Stimulated activated CD8-positive, alpha-beta memory T cell treated with anti-CD3 and anti-CD28 coated beads, Interleukin-7, amount 100 ng/mL, for 4 hours (primary cell): ENCODE measurements around the gene CABLES2.

Source experiments
- DNase-seq, 2 donors: peaks; one replicate each; pipeline ENCODE4 v3.0.0-alpha.2; 2020; ENCODE audit warnings: low read depth in 2 of 2

CABLES2 gene

DNA sequence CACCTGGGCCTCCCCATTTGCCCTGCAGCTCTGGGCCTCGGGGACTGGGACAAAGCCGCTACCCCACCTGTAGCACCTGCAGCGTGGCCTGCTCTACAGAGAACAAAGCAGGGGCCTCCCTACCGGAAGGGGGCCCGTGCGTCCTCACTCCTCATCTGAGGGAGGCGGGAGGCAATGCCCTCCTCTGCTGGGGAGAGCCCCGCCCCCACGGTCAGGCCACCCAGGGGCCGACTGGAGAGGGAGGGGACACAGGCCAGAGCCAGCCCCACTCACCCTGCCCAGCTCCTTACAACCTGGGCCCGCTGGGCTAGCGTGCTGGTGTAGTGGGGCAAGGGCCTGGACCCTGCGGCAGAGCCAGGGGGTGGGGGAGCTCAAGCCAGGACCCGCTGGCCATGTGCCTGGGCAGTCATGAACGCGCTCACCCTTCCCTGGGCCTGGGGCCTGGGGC lies 48.0 kb downstream of the CABLES2 start:
- no peak for DNase-seq

DNA sequence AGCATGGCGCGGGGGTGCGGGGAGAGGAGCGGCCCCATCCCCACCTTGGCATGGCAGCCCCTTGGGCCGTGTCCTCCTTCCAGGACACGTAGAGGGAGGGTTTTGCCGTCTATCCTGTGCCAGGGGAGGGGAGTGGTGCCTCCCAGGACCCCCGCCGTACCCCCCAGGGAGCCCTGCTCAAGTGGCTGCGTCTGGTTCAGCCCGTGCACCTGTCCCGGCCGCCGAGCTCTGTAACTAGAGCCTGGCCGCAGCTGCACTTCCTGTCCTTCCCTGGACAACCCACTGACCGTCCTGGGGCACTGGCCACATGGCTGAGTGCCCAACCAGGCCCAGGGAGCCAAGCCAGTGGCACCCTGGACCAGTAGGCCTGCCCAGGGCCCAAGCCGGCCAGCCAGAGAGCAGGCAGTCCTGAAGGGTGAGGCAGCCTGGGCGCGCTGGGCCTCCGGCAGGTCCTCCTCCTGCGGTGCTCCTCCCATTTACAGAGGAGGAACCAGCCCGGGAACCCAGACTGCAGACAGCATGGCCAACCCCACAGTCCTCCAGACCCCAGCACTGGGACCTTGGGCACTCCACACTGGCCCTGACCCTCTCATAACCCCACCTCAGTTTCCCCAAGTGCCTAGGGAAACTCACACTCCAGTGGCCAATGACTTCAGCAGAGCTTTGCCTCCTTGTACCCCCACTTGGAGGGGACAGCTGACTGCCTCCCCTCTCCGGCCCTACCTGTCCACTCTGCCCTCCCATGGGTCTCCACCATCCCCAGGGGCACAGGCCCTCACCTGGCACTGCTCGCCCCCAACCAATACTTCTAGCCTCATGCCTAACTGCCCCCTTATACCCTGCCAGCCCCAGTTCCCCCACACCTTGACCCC lies 48.7 kb downstream of the CABLES2 start:
- no peak for DNase-seq

DNA sequence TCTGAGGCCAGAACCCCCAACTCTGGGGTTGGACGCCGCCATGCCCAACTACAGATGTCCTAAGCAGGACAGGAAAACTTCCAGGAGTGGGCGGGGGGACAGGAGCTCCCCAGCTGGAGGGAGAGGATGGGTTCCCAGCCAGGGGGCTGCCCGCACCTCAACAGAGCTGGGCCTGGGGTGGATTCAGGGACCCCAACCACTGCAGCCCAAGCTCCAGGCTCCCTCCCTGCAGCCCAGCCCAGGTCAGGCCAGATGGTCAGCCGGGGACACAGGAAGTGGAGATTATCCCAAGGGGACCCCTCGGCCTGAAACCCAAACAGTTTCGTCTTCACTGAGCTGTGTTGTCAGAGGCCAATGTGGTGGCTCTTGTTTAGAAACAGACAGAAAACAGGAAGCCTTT lies 49.4 kb downstream of the CABLES2 start:
- DNase-seq = no peak

DNA sequence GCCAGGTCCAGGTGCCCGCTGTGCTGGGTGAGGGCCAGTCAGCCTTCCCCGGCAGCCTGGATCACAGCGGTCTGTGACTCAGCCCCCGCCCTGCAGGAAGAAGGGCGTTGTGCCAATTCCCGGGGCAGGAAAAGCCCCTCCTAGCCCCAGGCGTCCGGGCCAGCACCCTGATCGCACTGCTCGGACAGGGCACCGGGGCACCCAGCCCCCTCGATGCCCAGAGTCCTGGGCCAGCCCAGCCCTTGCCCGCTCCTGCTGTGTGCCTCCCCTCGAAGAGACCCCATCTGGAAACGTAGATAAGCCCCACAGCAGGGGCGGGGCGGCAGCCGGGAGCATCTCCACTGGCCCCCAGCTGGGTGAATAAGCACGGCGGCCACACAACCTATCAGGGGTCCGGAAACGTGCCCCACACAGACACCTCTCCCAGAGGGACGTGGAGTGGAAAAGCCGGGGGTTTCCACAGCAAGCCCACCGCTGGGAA lies 49.9 kb downstream of the CABLES2 start:
- DNase-seq = no peak

DNA sequence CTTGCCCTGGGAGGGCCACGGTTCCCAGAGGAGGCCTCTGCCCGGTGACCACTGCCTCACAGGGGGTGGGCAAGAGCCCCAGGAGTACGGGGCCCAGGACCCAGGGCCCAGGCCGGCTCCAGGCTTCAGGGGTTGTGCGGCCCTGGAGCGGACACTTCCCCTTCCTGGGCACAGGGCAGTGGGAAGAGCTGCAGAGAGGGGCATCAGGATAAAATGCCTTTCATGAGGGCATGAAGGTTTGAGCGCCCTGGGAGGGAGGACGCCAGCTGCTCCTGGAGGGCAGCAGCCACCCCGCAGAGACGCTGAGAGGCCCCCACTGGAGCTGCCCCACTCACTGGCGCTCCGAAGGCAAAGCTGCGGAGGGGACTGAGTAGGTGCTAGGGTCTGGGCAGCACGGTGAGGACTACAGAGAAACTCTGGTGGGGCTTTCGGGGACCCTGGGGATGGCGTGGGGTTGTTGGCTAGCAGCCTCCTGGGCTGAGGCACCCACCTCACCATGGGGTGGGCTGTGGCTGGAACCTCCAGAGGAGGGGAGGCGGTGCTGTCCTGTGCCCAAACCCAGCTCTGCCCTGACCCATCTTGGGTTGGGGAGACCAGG lies 50.4 kb downstream of the CABLES2 start:
- no peak for DNase-seq

DNA sequence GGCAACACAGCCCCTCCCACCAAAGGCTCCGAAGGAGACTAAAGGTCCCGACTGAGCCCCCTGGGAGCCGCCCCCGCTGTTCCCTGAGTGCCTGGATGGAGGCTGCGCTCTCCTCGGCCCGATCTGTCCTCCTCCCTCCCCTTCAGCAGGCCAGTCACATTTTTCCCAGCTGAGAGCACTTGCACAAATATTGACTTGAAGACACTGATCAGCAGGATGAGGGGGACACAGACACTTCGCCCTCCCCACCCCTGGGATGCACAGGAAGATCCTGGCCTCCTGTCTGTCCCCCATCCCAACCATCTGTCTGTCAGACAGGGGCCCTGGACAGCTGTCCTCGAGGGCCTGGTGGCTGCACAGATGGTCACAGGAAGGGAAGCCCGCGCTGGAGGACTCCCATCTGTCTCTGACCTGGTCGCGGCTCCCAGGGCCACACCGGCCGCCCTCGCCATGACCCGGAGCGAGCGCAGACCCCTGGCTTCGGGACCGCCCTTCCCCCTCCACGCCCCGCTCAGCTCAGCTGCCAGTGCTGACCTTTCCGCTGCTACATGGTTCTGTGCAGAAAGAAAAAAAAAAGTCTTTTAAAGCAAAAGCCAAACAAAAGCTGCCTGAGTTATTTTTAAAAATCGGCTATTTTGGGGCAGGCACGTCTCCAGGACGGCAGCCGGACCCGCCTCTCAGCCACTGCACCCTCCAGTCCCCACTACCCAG lies 51.1 kb downstream of the CABLES2 start:
- no peak for DNase-seq

DNA sequence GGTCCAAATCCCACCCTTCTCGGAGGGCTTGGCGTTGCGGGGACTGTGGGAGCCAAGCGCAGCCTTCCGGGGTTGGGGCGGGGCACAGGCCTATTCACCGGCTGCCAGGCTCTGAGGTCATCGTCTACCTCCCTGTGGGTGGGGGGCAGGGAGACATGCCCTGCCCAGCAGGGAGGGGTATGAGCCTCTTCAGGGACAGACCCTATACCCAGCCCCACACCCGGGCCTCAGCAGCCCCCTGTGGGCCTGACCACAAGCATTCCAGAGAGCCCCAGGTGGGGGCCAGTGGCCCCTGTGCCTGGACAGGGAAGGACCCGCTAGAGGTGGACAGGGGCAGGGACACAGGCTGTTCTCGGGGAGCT lies 51.6 kb downstream of the CABLES2 start:
- no peak for DNase-seq

DNA sequence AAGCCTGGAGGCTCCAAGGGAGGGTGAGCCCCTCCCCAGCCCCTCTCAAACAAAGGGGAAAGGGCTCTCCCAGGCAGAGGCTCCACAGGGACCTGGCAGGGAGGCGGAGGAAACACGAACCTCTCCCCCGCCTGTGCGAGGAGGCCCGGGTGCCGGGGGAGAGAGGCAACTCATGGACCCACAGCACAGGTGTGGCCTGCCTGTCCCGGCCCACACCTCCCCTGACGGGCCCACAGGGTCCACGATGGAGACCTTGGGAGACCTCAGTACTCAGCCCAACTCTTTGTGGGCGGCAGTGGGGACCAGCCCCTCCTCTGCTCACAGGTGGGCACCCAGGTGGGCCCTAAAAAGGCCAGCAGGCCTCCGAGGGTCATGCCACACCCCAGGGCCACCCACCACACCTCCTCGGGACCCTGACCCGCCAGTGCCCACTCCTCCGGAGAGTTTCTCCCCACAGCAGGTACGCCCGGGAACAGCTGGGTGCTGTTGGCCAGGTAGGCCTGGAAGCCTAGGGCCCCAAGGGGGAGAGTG lies 52.2 kb downstream of the CABLES2 start:
- no peak for DNase-seq

DNA sequence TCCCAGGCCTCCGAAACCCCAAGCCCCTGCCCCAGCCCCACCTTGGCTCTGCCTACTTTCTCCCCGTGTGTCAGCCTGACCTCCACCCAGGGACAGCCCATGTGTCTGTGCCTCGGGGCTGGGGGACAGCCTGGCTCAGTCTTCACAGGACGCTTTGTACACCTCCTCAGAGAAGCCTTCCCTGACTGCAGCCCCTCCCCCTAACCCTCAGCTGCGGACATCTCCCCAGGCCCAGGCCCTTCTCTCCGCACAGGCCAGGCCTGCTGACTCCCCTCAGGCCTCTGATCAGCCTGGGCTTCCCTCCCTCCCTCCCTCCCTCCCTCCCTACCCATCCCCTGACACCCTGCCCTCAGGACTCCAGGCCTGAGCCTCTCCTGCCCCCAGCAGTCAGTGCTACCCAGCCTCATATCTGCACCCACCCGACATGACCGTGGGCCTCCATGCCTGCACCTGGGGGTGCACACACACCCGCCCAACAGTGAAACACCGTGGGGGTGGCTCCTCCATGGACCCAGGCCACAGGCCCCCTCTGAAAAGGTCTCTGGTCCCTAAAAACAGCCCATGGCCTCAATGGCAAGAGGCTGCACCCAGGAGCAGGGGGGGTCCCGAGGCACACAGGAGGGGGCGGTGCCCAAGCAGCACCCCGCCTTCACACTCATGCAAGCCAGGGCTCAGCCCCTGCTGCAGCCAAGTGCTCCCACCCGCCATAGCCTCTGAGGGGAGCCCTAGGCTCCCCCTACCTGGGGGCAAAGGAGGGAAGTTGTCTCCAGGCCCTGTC lies 52.9 kb downstream of the CABLES2 start:
- no peak for DNase-seq

DNA sequence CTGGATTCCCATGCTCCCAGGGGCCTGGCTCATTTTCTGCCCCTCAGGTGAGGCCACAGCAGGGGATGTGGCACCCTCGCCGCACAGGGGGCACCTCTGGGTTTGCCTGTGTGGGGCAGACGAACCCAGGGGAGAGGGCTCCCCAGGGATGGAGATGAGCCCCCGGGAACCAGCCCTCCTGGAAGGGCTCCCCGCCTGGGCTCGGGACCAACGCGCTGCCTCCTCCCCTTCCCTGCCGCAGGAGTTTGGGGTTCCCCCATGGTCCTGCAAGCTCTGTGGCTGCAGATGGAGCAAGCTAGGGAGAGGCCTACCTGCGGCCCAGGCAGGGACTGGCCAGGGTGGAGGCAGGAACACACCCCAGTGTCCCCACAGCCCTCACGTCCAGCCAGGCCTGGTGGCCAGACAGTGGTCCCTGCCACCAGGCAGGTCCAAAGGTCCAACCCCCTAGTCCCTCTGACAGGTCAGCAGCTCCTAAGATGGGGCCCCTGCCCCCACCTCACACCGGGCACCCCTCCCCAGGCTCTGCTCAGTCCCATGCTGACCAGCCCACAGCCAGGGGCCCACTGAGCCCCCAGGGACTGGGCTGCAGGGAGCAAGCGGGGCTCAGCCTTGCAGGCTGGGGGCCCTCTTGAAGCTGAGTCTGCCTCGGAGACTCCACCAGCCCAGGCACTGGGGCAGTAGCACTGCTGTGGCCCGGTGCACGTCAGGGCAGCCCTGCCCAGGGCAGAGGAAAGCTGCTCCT lies 53.6 kb downstream of the CABLES2 start:
- DNase-seq = no peak

DNA sequence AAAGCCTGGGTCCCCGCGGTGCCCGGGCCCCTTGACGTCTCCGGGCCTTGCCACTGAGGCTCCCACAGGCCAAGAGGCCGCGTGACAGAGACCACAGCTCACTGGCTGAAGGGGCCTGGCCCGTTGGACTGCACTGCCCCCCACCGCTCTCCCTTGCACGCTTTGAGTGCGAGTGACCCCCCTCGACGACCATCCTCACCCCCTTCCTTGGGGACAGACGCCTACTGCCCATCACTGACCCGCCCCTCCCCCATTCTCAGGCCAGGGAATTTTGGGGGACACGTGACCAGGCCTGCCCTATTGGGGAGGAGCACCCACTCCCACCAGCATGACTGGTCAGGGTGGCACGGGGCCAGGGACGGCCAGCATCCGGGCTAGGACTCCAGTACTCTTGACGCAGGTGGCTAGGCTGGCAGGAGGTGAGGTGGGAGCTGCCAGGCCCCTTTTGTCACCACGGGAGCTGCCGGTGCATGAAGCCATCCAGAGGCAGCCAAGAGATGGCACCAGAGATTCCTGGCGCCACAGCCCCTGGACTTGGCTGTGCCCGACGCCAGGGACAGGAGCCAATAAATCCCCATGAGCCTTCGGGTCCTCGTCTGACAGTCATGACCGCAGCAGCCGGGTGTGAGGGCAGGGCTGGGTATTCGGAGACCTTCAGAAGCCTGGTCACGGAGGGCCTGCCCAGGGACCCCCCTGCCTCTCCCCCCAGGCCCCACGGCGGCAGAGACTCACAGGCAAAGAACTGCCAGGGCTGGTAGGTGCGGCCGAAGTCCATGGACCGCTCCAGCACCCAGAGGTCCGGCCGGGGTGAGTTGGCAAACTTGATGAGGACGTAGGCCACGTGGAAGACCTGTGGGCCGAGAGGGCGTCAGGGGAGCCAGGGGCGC lies 54.4 kb downstream of the CABLES2 start:
- DNase-seq = no peak

DNA sequence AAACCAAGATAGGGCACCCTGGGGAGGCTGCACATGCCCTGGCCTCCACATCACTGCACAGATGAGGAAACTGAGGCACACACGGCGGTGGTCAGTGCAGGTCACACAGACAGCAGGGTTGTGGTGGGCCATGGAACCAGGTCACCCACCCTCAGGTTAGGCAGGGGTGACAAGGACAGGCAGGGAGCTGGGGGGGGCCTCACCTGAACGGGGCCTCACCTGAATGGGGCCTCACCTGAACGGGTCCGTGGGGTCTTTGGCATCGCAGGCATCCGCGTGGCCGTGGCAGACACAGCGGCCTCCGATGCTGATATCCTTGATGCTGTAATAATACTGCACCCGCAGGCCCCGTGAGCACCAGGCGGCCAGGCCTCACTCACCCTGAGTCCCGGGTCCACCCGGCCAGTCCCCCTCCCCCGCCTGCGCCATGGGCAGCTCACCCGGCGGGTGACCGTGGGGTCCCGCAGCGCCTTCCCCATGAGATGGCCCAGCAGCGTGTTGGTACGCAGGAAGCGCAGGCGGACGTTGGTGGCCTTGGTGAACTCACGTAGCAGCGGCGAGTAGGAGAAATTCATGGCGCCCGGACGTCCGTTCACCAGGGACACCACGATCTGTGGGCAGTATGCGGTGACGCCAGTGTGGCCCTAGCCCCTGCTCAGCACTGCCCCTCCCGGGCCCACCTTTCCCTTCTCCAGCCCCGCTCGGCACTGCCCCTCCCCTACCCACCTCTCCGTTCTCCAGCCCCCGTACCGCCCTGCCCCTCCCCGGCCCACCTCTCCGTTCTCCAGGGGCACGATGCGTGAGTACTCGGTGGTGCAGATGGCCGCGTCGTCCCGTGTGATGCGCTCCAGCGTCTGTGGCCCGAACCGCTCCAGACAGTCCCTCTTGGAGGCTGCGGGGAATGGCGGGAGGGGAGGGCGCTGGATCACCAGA lies 55.4 kb downstream of the CABLES2 start:
- no peak for DNase-seq

DNA sequence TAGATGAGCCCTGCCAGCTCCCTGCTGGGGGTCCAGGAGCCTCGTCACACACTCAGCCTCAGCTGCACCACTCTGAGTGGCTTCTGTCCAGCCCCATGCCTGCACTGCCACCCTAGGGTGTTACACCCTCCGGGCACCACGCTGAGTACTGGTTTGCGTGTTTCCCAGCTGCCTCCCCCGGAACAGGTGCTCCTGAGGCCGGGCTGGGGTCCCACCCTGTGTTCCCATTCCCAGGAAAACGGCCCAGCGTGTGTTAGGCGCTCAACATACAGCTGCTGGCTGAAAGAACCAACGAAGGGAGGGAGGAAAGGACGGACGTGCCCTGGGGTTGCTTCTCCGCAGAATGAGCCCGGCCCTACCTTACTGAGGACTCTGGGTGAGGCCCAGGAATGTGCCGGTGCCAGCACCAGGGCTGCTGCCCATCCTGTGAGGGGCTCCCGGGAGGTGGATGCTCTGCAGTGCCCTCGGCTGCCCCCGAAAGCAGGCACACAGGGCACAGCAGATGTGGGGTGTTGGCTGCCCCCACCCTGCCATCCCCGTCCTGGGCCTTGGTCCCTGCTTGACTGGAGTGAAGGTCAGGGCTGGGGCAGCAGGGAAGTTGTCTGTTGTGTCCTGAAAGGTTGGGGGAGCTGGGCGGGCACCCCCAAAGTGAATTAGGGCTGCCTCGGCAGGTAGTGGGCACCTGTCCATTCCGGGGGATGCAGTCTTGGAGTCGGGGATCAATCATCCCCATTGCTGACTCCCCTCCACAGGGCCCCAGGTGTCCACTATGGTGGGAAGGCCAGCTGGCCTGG lies 56.3 kb downstream of the CABLES2 start:
- no peak for DNase-seq

DNA sequence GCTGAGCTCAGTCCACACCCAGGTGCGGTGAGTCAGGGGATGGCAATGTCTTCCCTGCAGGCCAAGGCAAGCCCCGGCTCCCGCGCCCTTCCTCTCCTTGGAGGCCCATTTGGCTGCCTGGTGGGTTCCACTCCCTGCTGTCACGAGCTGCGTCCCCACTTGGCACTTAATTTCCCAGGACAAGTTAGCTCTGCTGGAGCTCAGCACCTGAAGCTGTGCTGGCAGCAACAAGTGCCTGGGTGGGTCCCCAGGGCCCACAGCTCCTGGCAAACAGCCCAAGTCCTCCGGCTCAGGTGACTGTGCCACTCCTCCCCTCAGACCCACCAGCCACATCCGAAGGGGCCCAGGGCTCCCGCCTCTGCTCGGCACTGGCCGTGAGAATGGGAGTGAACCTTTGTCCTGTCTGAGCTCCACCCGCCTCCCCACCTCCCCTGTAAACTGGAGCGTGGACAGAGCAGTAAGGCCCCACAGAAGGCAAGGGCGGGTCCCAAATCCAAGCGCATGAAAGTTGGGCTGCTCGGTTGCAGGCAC lies 56.9 kb downstream of the CABLES2 start:
- no peak for DNase-seq

DNA sequence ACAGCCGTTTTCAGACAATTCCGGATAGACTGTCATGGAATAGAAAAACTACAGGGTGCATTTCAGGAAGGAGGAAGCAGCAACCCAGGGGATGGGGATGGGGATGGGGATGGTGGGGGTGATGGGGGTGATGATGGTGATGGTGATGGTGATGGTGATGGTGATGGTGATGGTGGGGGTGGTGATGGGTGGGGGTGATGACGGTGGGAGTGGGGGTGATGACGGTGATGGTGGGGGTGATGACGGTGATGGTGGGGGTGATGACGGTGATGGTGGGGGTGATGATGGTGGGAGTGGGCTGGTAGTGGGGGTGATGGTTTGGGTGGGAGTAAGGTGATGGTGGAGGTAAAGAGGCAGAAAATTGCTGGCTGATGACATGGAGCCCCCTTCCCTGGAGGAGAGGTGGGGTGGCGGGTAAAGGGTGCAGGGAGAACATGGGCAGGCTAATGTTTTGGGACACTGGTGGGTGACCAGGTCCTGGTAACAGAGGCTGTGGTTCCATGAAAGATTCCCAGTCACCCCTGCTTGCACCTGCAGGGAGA lies 57.5 kb downstream of the CABLES2 start:
- no peak for DNase-seq

DNA sequence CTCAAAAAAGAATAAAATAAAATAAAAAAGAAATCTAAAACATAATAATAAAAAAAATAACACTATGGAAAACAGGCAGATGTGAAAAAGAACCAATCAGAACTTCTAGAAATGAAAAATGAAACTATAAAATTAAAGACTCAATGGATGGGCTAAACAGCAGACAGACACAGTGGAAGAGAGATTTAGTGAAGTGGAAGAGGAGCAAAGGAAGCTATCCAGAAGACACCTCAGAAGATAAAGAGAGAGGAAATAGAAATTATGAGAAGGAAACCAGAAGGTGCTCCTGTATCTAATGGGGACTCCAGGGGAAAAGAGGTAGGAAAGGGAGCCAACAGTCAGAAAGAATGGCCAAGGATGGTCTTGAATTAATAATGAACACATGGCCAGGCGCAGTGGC lies 58.5 kb downstream of the CABLES2 start:
- no peak for DNase-seq

DNA sequence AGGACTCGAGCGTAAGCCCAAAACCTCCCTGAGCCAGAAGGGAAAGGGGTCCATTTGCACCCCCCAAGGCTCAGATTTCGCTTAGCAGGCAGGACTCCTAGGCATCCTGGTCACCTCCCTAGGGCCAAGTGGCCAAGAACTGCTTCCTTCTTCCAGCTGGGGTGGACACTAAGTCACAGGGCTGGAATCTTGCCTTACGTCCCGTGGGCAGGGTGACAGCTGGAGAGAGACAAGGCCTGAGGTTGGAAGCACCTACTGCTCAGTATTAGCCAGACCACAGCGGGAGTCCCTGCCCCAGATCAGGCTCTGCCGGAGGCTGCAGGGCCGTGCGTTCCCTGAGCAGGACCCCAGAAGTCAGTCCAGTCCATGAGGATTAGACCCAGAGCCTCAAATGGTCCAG lies 59.6 kb downstream of the CABLES2 start:
- DNase-seq = no peak

DNA sequence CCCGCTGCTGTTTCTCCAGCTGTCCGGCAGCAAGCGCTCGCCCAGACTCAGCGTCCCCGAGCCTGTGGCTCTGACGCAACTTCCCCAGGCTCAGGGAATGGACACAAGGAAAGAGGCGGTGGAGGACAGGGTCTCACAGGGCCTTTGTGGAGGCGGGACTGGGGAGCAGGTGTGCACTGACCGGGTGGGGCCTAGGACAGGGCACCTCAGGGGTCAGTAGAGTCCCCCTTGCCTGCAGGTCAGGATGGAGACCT lies 60.0 kb downstream of the CABLES2 start:
- DNase-seq = no peak
